SH-SY5Y (cell line): ENCODE results near the gene AANAT.

Experiments
- GATA2 ChIP-seq: IDR thresholded peaks from 2 replicates; pipeline ENCODE4 v1.6.1; 2011; ENCODE audit warnings: mild to moderate bottlenecking, low read depth, low read length
- GATA3 ChIP-seq: IDR thresholded peaks from 2 replicates; pipeline ENCODE4 v1.6.1; 2011; ENCODE audit warnings: low read depth, mild to moderate bottlenecking, low read length, moderate library complexity

The AANAT gene

GRCh38 chr17:76435751-76436150 lies 31.7 kb upstream of the AANAT start:
- TF ChIP-seq GATA2 (no peak), GATA3 (no peak)

DNA sequence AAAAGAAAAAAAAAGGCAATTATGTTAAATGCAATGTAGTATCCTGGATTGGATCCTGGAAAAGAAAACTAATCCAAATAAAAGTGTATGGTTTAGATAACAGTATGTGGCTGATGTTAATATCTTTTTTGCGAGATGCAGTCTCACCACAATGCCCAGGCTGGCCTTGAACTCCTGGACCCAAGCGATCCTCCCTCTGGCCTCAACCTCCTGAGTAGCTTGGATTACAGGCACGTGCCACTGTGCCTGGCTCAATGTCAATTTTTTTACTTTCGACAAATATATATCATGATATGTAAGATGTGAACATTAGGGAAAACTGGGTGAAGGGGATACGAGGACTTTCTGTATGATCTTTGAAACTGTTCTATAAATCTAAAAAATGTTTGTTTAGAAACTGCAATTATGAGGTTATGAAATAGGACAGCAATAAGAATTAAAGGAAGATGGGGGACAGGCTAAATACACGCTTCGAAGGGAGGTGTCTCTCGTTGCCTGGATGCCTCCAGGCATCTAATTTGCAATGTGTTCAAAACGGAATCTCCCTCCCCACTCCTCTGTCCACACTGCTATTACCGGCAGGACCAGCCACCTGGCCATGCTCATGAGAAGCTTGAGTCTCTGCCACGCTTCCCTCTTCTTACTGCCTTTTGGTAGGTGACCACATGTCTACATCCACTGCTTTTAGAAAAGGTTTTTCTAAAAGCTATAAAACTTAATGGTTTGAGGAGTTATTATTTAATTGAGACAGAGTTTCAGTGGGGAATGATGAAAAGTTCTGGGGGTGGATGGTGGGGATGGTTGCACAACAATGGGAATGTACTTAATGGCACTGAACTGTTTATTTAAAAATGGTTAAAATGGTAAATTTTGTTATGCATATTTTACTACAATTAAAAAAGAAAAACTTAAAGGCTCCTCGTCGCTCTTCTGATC lies 29.7 kb upstream of the AANAT start:
- no peak for TF ChIP-seq GATA2
- TF ChIP-seq GATA3: no peak

DNA sequence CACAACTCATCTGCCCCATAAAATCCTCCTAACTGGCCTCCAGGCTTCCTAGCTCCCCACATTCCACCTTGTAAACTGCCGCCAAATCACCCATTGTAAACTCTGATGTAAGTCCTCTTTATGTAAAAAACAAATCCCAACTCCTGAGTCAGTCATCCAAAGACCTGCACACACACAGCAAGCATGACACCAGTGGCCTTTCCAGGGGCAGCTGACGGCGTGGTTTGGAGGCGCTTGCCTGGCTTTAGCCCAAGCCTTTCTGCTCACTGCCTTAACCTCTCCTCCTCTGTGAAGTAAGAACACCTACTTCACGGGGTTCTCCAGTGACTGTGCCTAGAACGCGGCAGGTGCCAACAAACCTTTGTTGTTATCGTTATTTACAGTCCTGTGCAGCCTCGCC lies 28.5 kb upstream of the AANAT start:
- TF ChIP-seq GATA2 (no peak), GATA3 (no peak)

- TF ChIP-seq GATA3 (no peak), GATA2 (no peak)
Observed at GRCh38 chr17:76439314-76439928, 28.0 kb upstream of the AANAT start.

DNA sequence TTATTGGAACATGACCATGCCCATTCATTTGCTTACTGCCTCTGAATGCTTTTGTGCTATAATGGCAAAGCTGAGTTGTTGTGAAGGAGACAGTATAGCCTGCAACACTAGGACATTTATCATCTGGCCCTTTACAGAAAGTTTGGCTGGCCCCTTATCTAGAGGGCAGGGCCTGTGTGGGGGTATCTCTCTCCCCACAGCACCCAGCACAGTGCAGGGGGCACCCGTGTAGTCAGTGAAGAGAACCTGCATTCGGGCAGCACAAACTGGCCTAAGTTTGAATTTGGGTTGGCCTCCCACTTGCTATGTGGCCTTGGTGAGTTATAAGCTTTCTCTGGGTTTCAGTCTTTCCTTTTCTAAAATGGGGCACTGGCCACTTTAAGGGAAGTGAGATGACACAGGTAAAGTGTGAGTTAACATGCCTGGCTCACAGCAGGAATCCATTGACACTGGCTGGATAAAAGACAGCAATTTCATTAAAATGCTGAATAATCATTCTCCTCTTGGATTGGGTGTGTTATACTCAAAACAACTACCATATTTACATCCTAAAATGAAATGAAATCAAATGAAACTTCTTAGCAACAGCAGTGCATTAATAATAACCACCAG lies 26.5 kb upstream of the AANAT start:
- TF ChIP-seq GATA3 (no peak), GATA2 (no peak)

DNA sequence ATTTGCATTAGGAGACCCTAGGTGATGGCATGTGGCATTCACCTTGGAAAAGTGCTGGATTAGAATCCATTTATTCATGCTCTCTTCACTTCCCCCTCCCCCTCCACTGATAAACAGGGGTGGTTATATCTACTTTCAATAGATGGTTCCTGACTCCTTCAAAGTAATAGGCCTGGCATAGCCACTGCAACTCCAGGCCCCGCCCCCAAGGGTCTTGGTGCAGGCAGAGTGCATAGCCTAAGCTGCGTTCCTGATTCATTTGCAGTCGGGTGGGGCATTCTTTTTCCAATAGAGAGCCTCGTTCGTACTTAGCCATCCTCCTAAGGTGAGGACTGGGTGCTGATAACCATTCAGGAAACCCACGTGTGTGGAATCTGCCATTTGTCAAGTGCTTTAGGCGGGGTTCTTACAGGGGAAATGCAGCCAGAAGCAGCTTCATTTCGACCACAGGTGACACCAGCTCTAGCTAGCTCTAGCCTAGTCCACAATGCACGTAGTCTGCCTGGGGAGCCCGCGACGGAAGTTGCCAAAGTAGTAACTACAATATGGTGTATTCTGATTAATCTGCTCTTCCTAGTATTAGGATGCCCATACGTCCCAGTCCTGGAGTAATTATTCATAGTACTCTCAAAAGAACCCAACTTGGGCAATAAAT lies 25.6 kb upstream of the AANAT start:
- no peak for TF ChIP-seq GATA2
- TF ChIP-seq GATA3: no peak

- TF ChIP-seq GATA2 (no peak), GATA3 (no peak)
Observed at GRCh38 chr17:76442341-76443338, 24.8 kb upstream of the AANAT start.

DNA sequence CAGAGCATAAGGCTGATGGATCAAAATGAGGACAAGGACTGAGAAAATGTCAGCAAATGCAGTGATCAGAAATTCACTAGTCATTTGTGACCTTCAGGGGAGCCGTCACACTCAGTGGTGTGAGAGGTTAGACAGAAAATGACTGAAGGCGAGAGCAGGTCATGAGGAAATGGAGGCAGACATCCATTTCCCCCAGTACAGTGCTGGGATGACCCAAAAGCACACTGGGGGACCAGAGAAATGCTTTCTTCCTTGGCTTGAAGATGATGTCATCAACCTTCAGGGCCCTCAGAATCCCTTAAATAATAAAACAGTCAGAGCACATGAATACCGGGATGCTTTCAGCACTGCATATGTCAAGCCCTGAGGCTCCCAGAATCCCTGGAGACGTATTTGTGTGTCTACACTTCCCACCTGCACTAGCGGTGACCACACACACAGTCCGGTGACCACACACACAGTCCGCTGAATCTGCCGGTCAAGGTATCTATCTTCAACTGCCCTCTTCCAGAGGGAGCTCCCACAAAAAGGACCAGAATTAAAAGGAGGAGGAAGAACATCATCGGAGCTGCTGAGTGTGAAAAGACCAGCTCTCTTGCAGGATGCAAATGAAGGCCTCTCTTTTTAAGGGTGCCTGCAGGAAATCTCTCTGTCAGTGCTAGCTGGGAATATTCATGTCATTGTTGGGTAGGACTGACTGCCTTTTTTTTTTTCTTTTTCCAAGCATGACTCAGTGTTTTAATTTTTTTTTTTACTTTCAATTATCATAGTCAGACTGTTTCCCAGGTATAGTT lies 22.7 kb upstream of the AANAT start:
- TF ChIP-seq GATA2 (no peak), GATA3 (no peak)

DNA sequence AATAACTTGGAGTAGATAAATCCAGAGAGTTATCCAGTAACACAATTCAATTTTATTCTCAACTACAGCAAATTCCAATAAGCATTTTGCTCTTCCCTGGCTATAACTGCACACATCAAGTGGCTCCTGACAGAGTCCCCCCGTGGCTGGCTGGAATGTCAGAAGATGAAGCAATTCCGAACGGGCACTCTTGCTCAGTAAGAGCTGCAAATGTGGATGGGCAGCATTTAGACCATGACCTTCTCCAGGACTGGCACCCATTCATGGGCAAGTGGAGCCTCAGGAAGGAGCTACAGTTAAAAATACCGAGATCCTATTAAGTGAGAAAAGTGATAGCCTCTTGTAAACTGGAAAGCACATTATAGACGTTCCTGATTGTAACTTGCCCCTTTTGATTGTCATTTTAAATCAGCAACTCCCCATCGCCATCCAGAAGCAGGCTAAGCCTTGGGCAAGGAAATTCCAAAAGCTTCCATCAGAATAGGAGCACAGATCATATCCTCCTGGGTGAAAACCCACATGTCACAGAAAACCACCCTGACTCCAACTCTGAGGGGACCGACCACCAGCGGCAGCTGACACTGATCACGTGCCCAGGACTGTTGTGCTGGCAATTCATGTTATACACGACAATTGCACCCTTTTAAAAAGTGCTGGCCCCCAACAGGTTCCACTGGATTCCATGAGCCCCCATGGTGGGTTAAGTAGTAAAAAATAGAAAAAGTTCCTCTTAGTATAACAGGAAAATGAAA lies 21.5 kb upstream of the AANAT start:
- TF ChIP-seq GATA2 (no peak), GATA3 (no peak)

DNA sequence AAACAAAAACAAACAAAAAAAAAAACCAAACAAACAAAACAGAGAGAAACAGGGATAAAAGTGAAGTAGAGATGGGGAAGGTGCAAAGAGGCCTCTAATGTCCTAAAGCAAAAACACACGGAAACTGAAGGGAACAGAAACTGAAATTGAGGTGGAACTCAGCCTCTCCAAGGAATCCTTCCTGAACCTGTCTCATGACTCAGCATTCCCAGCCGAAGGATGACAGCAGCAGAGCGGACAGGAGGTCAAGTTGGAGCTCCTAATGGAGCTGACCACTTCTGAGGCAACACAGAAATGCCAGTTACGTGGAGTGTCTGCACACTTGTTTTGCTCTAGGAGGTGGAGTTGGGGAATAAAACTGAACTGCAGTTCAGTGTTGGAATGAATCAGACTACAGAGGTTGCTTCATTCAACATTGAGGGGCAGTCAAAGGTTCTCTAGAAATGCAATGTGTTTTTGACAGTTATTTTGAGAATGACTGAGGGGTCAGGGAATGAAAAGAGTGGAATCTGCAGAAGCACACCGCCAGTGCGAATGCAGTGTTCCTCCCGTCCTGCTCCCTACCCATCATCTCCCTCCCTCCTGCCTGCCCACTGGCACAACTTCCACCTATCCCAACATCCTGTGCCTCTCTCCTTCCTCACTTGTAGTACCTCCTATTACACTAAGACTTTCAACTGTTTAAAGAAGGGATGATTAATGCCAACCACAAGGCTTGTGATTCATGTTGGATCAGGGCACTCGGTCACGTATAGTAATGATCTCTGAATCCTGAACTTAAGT lies 20.8 kb upstream of the AANAT start:
- TF ChIP-seq GATA2 (no peak), GATA3 (no peak)
